Caco-2 (cell line): ENCODE results near the gene PHC2. TPM values are rescaled to one million over a fixed set of nuclear protein-coding genes. Genes with fewer than 3 reads are reported as not detected.

ENCODE experiments used
- BruUV-seq: library from RNA; stranded (reverse); fragments of 400-500 nt; replicated peaks from 2 replicates; lab custom pipeline; 2021; lab: Mats Ljungman, UMichigan
- CTCF ChIA-PET: fragments of 300-600 bp; sonication (Branson Sonifier 250); formaldehyde crosslinking; loops from one replicate; lab custom pipeline; 2022; ENCODE audit warnings: antibody characterized with exemption; lab: Charles Lee
- POLR2A ChIA-PET: fragments of 300-600 bp; sonication (Branson Sonifier 250); formaldehyde crosslinking; loops from one replicate; lab custom pipeline; 2022; ENCODE audit warnings: antibody characterized with exemption; lab: Charles Lee
- DNase-seq, 2 experiments: peaks; one replicate each; pipeline versions ENCODE4 v3.0.0 to v3.0.0-alpha.2; 2020 to 2022
- H3K27me3 ChIP-seq: replicated peaks from 2 replicates; pipeline ENCODE4 v1.6.0; 2011; ENCODE audit warnings: low read length; ENCODE audit not compliant: control insufficient read depth, insufficient read depth
- H3K36me3 ChIP-seq: 2 replicates; pipeline ENCODE4 v1.5.1; 2011; ENCODE audit warnings: low read length; ENCODE audit not compliant: control insufficient read depth, insufficient read depth
- H3K4me1 ChIP-seq: fragments of 250-450 bp; sonication (Bioruptor Pico); 2 replicates; pipeline ENCODE4 v1.5.1; 2020; ENCODE audit warnings: mild to moderate bottlenecking
- H3K4me3 ChIP-seq: 2 replicates; pipeline ENCODE4 v1.5.1; 2011; ENCODE audit warnings: low read depth, mild to moderate bottlenecking, control low read depth, low read length
- H3K9me3 ChIP-seq: fragments of 250-450 bp; sonication (Bioruptor Pico); 2 replicates; pipeline ENCODE4 v1.5.1; 2020; ENCODE audit warnings: mild to moderate bottlenecking, moderate library complexity
- H3K27ac Mint-ChIP-seq: one replicate; pipeline ENCODE4 v1.8.0; 2022; ENCODE audit warnings: mixed read lengths; ENCODE audit not compliant: unreplicated experiment
- H3K27me3 Mint-ChIP-seq: one replicate; pipeline ENCODE4 v1.8.0; 2022; ENCODE audit warnings: mixed read lengths; ENCODE audit not compliant: insufficient read depth, unreplicated experiment
- H3K36me3 Mint-ChIP-seq: one replicate; pipeline ENCODE4 v1.8.0; 2022; ENCODE audit warnings: mild to moderate bottlenecking, mixed read lengths; ENCODE audit not compliant: insufficient read depth, unreplicated experiment
- H3K4me1 Mint-ChIP-seq: one replicate; pipeline ENCODE4 v1.8.0; 2022; ENCODE audit warnings: low read depth, mixed read lengths; ENCODE audit not compliant: unreplicated experiment
- H3K4me3 Mint-ChIP-seq: one replicate; pipeline ENCODE4 v1.8.0; 2022; ENCODE audit warnings: mild to moderate bottlenecking, moderate library complexity, mixed read lengths; ENCODE audit not compliant: unreplicated experiment
- H3K9me3 Mint-ChIP-seq: one replicate; pipeline ENCODE4 v1.8.0; 2022; ENCODE audit warnings: mixed read lengths; ENCODE audit not compliant: unreplicated experiment
- intact Hi-C: fragments of 100-400 bp; cut with micrococcal nuclease; formaldehyde crosslinking; loops from one replicate; pipeline ENCODE4 v1.10.0; 2022; ENCODE audit not compliant: unreplicated experiment
- total RNA-seq: library from RNA; stranded (reverse); gene quantifications from 2 replicates; pipeline ENCODE4 v1.2.3, GENCODE V29; 2022
- TF ChIP-seq, protein P1 (sequence below), 2 experiments: fragments of 200-600 bp in 1 of 2; IDR thresholded peaks; 1 replicate in 1 of 2; 2 replicates in 1 of 2; pipeline versions ENCODE4 v1.5.1 to v1.8.0; 2011 to 2022; ENCODE audit warnings: antibody characterized with exemption in 1 of 2, control low read depth in 1 of 2, inconsistent platforms in 1 of 2, low read depth in 1 of 2, low read length in 1 of 2, mild to moderate bottlenecking in 1 of 2, moderate library complexity in 1 of 2; ENCODE audit not compliant: insufficient read depth in 1 of 2, severe bottlenecking in 1 of 2, unreplicated experiment in 1 of 2

The PHC2 gene
- total RNA-seq, 1 experiment from 2014 or later = 35.2 TPM

- TF ChIP-seq, protein P1, sequence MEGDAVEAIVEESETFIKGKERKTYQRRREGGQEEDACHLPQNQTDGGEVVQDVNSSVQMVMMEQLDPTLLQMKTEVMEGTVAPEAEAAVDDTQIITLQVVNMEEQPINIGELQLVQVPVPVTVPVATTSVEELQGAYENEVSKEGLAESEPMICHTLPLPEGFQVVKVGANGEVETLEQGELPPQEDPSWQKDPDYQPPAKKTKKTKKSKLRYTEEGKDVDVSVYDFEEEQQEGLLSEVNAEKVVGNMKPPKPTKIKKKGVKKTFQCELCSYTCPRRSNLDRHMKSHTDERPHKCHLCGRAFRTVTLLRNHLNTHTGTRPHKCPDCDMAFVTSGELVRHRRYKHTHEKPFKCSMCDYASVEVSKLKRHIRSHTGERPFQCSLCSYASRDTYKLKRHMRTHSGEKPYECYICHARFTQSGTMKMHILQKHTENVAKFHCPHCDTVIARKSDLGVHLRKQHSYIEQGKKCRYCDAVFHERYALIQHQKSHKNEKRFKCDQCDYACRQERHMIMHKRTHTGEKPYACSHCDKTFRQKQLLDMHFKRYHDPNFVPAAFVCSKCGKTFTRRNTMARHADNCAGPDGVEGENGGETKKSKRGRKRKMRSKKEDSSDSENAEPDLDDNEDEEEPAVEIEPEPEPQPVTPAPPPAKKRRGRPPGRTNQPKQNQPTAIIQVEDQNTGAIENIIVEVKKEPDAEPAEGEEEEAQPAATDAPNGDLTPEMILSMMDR (IDR thresholded peaks at IDR 0.05; ENCODE audit: insufficient read depth in 1 of 2, low read depth in 1 of 2, low read length in 1 of 2, severe bottlenecking in 1 of 2, unreplicated experiment in 1 of 2) = no peak
- BruUV-seq = no TSS peak
- ChIA-PET POLR2A (no interaction called here), CTCF (no interaction called here)
- Mint-ChIP-seq H3K36me3 (no peaks in the 10 kb centered on the region), H3K27ac (no peak overlapping the region), H3K4me3 (no peak overlapping the region), H3K4me1 (no peaks in the 10 kb centered on the region), H3K27me3 (no peaks in the 10 kb centered on the region), H3K9me3 (no peaks in the 10 kb centered on the region)
- DNase-seq = no peak
- no peak overlapping the region for H3K4me3 ChIP-seq
- H3K4me1 ChIP-seq = peaks cover 6% of the 10 kb centered on the region; the same call in 1 of the 2 replicates
- no peaks in the 10 kb centered on the region for H3K27me3 ChIP-seq
- no peaks in the 10 kb centered on the region for H3K9me3 ChIP-seq
- H3K36me3 ChIP-seq = no peaks in the 10 kb centered on the region
- intact Hi-C loops = no loop called here
Observed at GRCh38 chr1:33425900-33426299, 5.0 kb downstream of the PHC2 start.

- no peaks in the 10 kb centered on the region for H3K36me3 Mint-ChIP-seq
- BruUV-seq = no TSS peak
- H3K9me3 Mint-ChIP-seq = no peaks in the 10 kb centered on the region
- H3K4me3 Mint-ChIP-seq = no peak overlapping the region
- TF ChIP-seq, protein P1 (IDR thresholded peaks at IDR 0.05; ENCODE audit: insufficient read depth in 1 of 2, low read depth in 1 of 2, low read length in 1 of 2, severe bottlenecking in 1 of 2, unreplicated experiment in 1 of 2) = no peak
- no peaks in the 10 kb centered on the region; the same call in 1 of the 2 replicates for H3K4me1 ChIP-seq
- no peaks in the 10 kb centered on the region for H3K27me3 Mint-ChIP-seq
- H3K36me3 ChIP-seq = no peaks in the 10 kb centered on the region
- H3K9me3 ChIP-seq = no peaks in the 10 kb centered on the region
- ChIA-PET CTCF (no interaction called here), POLR2A (no interaction called here)
- intact Hi-C loops = no loop called here
- no peaks in the 10 kb centered on the region for H3K4me1 Mint-ChIP-seq
- no peak for DNase-seq
- no peaks in the 10 kb centered on the region for H3K27me3 ChIP-seq
- no peak overlapping the region for H3K27ac Mint-ChIP-seq
- no peak overlapping the region for H3K4me3 ChIP-seq
Observed at GRCh38 chr1:33424610-33425009, 6.3 kb downstream of the PHC2 start.

GRCh38 chr1:33424205-33424604, 6.7 kb downstream of the PHC2 start:
- no peaks in the 10 kb centered on the region for H3K4me1 ChIP-seq
- no TSS peak for BruUV-seq
- Mint-ChIP-seq H3K27ac (no peak overlapping the region), H3K4me1 (no peaks in the 10 kb centered on the region), H3K9me3 (no peaks in the 10 kb centered on the region), H3K36me3 (no peaks in the 10 kb centered on the region), H3K4me3 (no peak overlapping the region), H3K27me3 (no peaks in the 10 kb centered on the region)
- H3K36me3 ChIP-seq = no peaks in the 10 kb centered on the region
- H3K4me3 ChIP-seq = no peak overlapping the region
- TF ChIP-seq, protein P1 (IDR thresholded peaks at IDR 0.05; ENCODE audit: insufficient read depth in 1 of 2, low read depth in 1 of 2, low read length in 1 of 2, severe bottlenecking in 1 of 2, unreplicated experiment in 1 of 2) = no peak
- ChIA-PET POLR2A (no interaction called here), CTCF (no interaction called here)
- no peak for DNase-seq
- intact Hi-C loops = no loop called here
- no peaks in the 10 kb centered on the region for H3K27me3 ChIP-seq
- H3K9me3 ChIP-seq = no peaks in the 10 kb centered on the region
